ENCODE data around the gene PTPN13. TPM values are rescaled to one million over a fixed set of nuclear protein-coding genes. Genes with fewer than 3 reads are reported as not detected.

PTPN13 gene
- total RNA-seq, 2 donors from 2014 or later, result 130 to 238 TPM

DNA sequence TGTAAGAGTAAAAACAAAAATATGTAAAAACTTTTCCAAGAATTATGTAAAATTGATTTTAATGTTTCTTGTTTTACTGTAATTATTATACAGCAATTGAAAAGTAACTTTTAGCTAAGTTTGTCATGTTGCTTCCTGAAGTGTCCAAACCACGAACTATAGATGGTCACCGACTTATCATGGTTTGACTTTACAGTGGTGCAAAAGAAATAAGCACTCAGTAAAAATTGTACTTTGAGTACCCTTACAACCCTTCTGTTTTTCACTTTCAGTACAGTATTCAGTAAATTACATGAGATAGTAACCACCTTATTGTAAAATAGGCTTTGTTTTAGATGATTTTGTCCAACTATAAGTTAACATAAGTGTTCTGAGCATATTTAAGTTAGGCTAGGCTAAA is 161.3 kb downstream of the PTPN13 start:
- Histone ChIP-seq H3K27ac (ENCODE audit: low read depth, low read length) (no peak overlapping the region), H3K36me3 (ENCODE audit: control insufficient read depth, insufficient read depth, low read length) (peaks cover 78% of the 10 kb centered on the region), H3K9ac (ENCODE audit: extremely low read depth, low read length, poor library complexity, severe bottlenecking) (no peak overlapping the region), H3K4me1 (ENCODE audit: control insufficient read depth, insufficient read depth, low read length) (peaks cover 8% of the 10 kb centered on the region), H3K27me3 (ENCODE audit: control insufficient read depth, insufficient read depth, low read length, poor library complexity, severe bottlenecking) (no peaks in the 10 kb centered on the region), H3K4me3 (ENCODE audit: low read length) (no peak overlapping the region), H3K9me3 (ENCODE audit: control insufficient read depth, low read length) (no peaks in the 10 kb centered on the region)
- Mint-ChIP-seq H3K4me3 (no peak overlapping the region), H3K27ac (no peak overlapping the region), H3K36me3 (ENCODE audit: low read depth) (peaks cover 52% of the 10 kb centered on the region), H3K9me3 (no peaks in the 10 kb centered on the region), H3K27me3 (ENCODE audit: insufficient read depth) (no peaks in the 10 kb centered on the region), H3K4me1 (peaks cover 2% of the 10 kb centered on the region)
- TF ChIP-seq, protein P1, sequence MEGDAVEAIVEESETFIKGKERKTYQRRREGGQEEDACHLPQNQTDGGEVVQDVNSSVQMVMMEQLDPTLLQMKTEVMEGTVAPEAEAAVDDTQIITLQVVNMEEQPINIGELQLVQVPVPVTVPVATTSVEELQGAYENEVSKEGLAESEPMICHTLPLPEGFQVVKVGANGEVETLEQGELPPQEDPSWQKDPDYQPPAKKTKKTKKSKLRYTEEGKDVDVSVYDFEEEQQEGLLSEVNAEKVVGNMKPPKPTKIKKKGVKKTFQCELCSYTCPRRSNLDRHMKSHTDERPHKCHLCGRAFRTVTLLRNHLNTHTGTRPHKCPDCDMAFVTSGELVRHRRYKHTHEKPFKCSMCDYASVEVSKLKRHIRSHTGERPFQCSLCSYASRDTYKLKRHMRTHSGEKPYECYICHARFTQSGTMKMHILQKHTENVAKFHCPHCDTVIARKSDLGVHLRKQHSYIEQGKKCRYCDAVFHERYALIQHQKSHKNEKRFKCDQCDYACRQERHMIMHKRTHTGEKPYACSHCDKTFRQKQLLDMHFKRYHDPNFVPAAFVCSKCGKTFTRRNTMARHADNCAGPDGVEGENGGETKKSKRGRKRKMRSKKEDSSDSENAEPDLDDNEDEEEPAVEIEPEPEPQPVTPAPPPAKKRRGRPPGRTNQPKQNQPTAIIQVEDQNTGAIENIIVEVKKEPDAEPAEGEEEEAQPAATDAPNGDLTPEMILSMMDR (conservative IDR thresholded peaks at IDR 0.05), result no peak
- no peak for DNase-seq
- WGBS, 2 experiments (ENCODE audit: insufficient coverage in 1 of 2, insufficient read length in 1 of 2), result 94 to 97% methylated on average over 2 of the region's 2 CpGs

DNA sequence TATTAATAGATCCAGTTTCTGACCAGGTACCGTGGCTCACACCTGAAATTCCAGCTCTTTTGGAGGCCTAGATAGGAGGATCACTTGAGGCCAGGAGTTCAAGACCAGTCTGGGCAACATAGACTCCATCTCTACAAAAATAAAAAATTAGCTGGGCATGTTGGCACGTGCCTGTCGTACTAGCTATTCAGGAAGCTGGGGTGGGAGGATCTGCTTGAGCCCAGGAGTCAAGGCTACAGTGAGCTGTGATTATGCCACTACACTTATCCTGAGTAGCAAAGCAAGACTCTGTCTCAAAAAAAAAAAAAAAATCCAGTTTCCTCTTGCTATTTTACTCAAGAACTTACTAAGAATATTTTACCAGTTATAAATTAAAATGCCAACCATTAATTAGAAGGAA is 163.4 kb downstream of the PTPN13 start:
- 90 to 94% methylated on average over 3 of the region's 3 CpGs for WGBS, 2 experiments (ENCODE audit: insufficient coverage in 1 of 2, insufficient read length in 1 of 2)
- no peaks in the 10 kb centered on the region for H3K9me3 Mint-ChIP-seq
- Histone ChIP-seq H3K9me3 (ENCODE audit: control insufficient read depth, low read length) (no peaks in the 10 kb centered on the region), H3K9ac (ENCODE audit: extremely low read depth, low read length, poor library complexity, severe bottlenecking) (no peak overlapping the region), H3K27ac (ENCODE audit: low read depth, low read length) (no peak overlapping the region), H3K4me1 (ENCODE audit: control insufficient read depth, insufficient read depth, low read length) (peaks cover 8% of the 10 kb centered on the region), H3K36me3 (ENCODE audit: control insufficient read depth, insufficient read depth, low read length) (peaks cover 76% of the 10 kb centered on the region), H3K27me3 (ENCODE audit: control insufficient read depth, insufficient read depth, low read length, poor library complexity, severe bottlenecking) (no peaks in the 10 kb centered on the region), H3K4me3 (ENCODE audit: low read length) (no peak overlapping the region)
- H3K36me3 Mint-ChIP-seq (ENCODE audit: low read depth), result peaks cover 50% of the 10 kb centered on the region
- H3K4me1 Mint-ChIP-seq, result peaks cover 2% of the 10 kb centered on the region
- DNase-seq, result no peak
- H3K27me3 Mint-ChIP-seq (ENCODE audit: insufficient read depth), result no peaks in the 10 kb centered on the region
- H3K4me3 Mint-ChIP-seq, result no peak overlapping the region
- TF ChIP-seq, protein P1 (conservative IDR thresholded peaks at IDR 0.05), result no peak
- H3K27ac Mint-ChIP-seq, result no peak overlapping the region

DNA sequence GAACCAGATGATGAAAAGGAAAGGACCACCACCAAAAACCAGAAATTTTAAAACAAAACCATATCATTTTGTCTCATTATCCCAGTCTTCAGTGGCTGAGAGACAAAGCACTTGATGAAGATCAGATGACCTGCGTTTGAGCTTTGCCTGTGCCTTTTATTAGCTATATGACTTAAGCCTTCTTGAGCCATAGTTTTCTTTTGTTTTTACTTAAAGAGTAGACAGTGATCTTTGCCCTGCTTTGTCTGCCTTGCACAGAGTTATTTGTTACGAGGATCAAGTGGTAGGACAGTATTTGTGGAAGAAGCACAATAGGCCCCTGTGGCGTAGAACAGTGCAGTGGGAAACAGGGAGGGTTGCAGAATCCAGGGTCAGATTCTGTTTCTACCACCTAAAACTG is 165.2 kb downstream of the PTPN13 start:
- Histone ChIP-seq H3K4me1 (ENCODE audit: control insufficient read depth, insufficient read depth, low read length) (peaks cover 8% of the 10 kb centered on the region), H3K27me3 (ENCODE audit: control insufficient read depth, insufficient read depth, low read length, poor library complexity, severe bottlenecking) (no peaks in the 10 kb centered on the region), H3K27ac (ENCODE audit: low read depth, low read length) (no peak overlapping the region), H3K36me3 (ENCODE audit: control insufficient read depth, insufficient read depth, low read length) (peaks cover 77% of the 10 kb centered on the region), H3K9me3 (ENCODE audit: control insufficient read depth, low read length) (no peaks in the 10 kb centered on the region), H3K4me3 (ENCODE audit: low read length) (no peak overlapping the region), H3K9ac (ENCODE audit: extremely low read depth, low read length, poor library complexity, severe bottlenecking) (no peak overlapping the region)
- H3K9me3 Mint-ChIP-seq, result no peaks in the 10 kb centered on the region
- H3K4me3 Mint-ChIP-seq, result no peak overlapping the region
- 84 to 95% methylated on average over 3 of the region's 3 CpGs for WGBS, 2 experiments (ENCODE audit: insufficient coverage in 1 of 2, insufficient read length in 1 of 2)
- no peaks in the 10 kb centered on the region for H3K27me3 Mint-ChIP-seq (ENCODE audit: insufficient read depth)
- TF ChIP-seq, protein P1 (conservative IDR thresholded peaks at IDR 0.05), result no peak
- peaks cover under 1% of the 10 kb centered on the region for H3K4me1 Mint-ChIP-seq
- no peak overlapping the region for H3K27ac Mint-ChIP-seq
- peaks cover 52% of the 10 kb centered on the region for H3K36me3 Mint-ChIP-seq (ENCODE audit: low read depth)
- DNase-seq, result no peak
